Measurements from ENCODE around the gene SLBP.

Gene SLBP

GRCh38 chr4:1743975-1744374 is 31.9 kb upstream of the SLBP start:
- H3K4me3 ChIP-seq (ENCODE audit: low read length): no peak overlapping the region
- no peak for DNase-seq (ENCODE audit: low read depth)
- TF ChIP-seq CTCF (conservative IDR thresholded peaks at IDR 0.05; ENCODE audit: low read length): no peak

- no peak for DNase-seq (ENCODE audit: low read depth)
- no peak overlapping the region for H3K4me3 ChIP-seq (ENCODE audit: low read length)
- TF ChIP-seq CTCF (conservative IDR thresholded peaks at IDR 0.05; ENCODE audit: low read length): no peak
Measured at GRCh38 chr4:1743551-1743950, 31.4 kb upstream of the SLBP start.

GRCh38 chr4:1741208-1741607 is 29.1 kb upstream of the SLBP start:
- DNase-seq (ENCODE audit: low read depth): no peak
- TF ChIP-seq CTCF (conservative IDR thresholded peaks at IDR 0.05; ENCODE audit: low read length): no peak
- no peak overlapping the region for H3K4me3 ChIP-seq (ENCODE audit: low read length)

GRCh38 chr4:1740021-1740545 is 28.0 kb upstream of the SLBP start:
- no peak overlapping the region for H3K4me3 ChIP-seq (ENCODE audit: low read length)
- TF ChIP-seq CTCF (conservative IDR thresholded peaks at IDR 0.05; ENCODE audit: low read length): no peak
- DNase-seq (ENCODE audit: low read depth): no peak

- TF ChIP-seq CTCF (conservative IDR thresholded peaks at IDR 0.05; ENCODE audit: low read length): no peak
- H3K4me3 ChIP-seq (ENCODE audit: low read length): no peak overlapping the region
- no peak for DNase-seq (ENCODE audit: low read depth)
Measured at GRCh38 chr4:1739358-1739757, 27.2 kb upstream of the SLBP start.

GRCh38 chr4:1738410-1738809 is 26.3 kb upstream of the SLBP start:
- H3K4me3 ChIP-seq (ENCODE audit: low read length): no peak overlapping the region
- no peak for TF ChIP-seq CTCF (conservative IDR thresholded peaks at IDR 0.05; ENCODE audit: low read length)
- no peak for DNase-seq (ENCODE audit: low read depth)

- no peak for TF ChIP-seq CTCF (conservative IDR thresholded peaks at IDR 0.05; ENCODE audit: low read length)
- DNase-seq (ENCODE audit: low read depth): no peak
Measured at GRCh38 chr4:1737666-1738065, 25.5 kb upstream of the SLBP start.

More at GRCh38 chr4:1737666-1738065, 25.5 kb upstream of the SLBP start:
- no peak overlapping the region for H3K4me3 ChIP-seq (ENCODE audit: low read length)
